ENCODE data around the gene S100A3. TPM values are rescaled to one million over a fixed set of nuclear protein-coding genes. Genes with fewer than 3 reads are reported as not detected.

S100A3 gene
- total and polyA plus RNA-seq, 2 of the 13 experiments (the other 11 are each of a cell fraction or from before 2014, with no cell fraction given): 2.5 to 4.5 TPM

GRCh38 chr1:153560241-153560640 lies 11.2 kb upstream of the S100A3 start:
- WGBS (ENCODE audit: low lambda C conversion rate): 42% methylated on average over 2 of the region's 2 CpGs
- no peak overlapping the region for H3K9ac ChIP-seq (ENCODE audit: insufficient read depth, low read depth, low read length)
- CTCF ChIA-PET (ENCODE audit: low intra/inter-chr PET ratio, low total read pairs): no interaction called here
- BruUV-seq (replicated peaks): no TSS peak
- no peaks in the 10 kb centered on the region for H3K27me3 ChIP-seq (ENCODE audit: control insufficient read depth in 1 of 2, insufficient read depth in 2 of 2, low read length in 2 of 2)
- H3K79me2 ChIP-seq (ENCODE audit: insufficient read depth, low read length): no peaks in the 10 kb centered on the region
- H4K20me1 ChIP-seq (ENCODE audit: insufficient read depth, low read length): no peaks in the 10 kb centered on the region
- in situ Hi-C loops (cut with HindIII; ENCODE audit: extremely low pct_ligation_motif_present, low pct_unique_long_range_greater_than_20kb) (no loop called here), intact Hi-C loops (cut with micrococcal nuclease; ENCODE audit: unreplicated experiment) (no loop called here)
- no peaks in the 10 kb centered on the region for H3K9me3 ChIP-seq (ENCODE audit: low read length)
- TF ChIP-seq ZNF337 (CRISPR knock-in tag; IDR thresholded peaks at IDR 0.05; ENCODE audit: borderline replicate concordance, low read depth) (no peak), ATF1 (CRISPR knock-in tag; IDR thresholded peaks at IDR 0.05) (no peak), CTCF (CRISPR knock-in tag; IDR thresholded peaks at IDR 0.05) (no peak), FOXK1 (CRISPR knock-in tag; IDR thresholded peaks at IDR 0.05; ENCODE audit: borderline replicate concordance, low read depth) (no peak), ZNF639 (CRISPR knock-in tag; conservative IDR thresholded peaks at IDR 0.05) (no peak), ZBTB46 (CRISPR knock-in tag; IDR thresholded peaks at IDR 0.05; ENCODE audit: borderline replicate concordance) (no peak), PLSCR1 (CRISPR knock-in tag; IDR thresholded peaks at IDR 0.05; ENCODE audit: borderline replicate concordance) (no peak), YEATS4 (CRISPR knock-in tag; IDR thresholded peaks at IDR 0.05; ENCODE audit: borderline replicate concordance) (no peak), PPARG (CRISPR knock-in tag; conservative IDR thresholded peaks at IDR 0.05) (no peak), POLR2G (IDR thresholded peaks at IDR 0.05; ENCODE audit: low read depth, low read length) (no peak), ZNF550 (CRISPR knock-in tag; IDR thresholded peaks at IDR 0.05; ENCODE audit: borderline replicate concordance) (no peak), NR2F2 (IDR thresholded peaks at IDR 0.05; ENCODE audit: borderline replicate concordance, low read depth) (no peak), ZNF350 (CRISPR knock-in tag; IDR thresholded peaks at IDR 0.05; ENCODE audit: borderline replicate concordance, low read depth) (no peak), ZNF563 (CRISPR knock-in tag; IDR thresholded peaks at IDR 0.05) (no peak), ZNF775 (CRISPR knock-in tag; IDR thresholded peaks at IDR 0.05; ENCODE audit: borderline replicate concordance) (no peak)
- no peak for DNase-seq (ENCODE audit: low spot score)
- POLR2A ChIA-PET: no interaction called here
- no peaks in the 10 kb centered on the region for H3K36me3 ChIP-seq (replicated peaks in 1 of 2; ENCODE audit: control insufficient read depth in 1 of 2, insufficient read depth in 2 of 2, low read length in 2 of 2)
- peaks cover 1% of the 10 kb centered on the region for H3K4me1 ChIP-seq (ENCODE audit: insufficient read depth, low read length)
- H3K4me3 ChIP-seq (replicated peaks in 1 of 3; ENCODE audit: insufficient read depth in 1 of 3, low read depth in 2 of 3, low read length in 3 of 3): no peak overlapping the region
- H2AFZ ChIP-seq (ENCODE audit: low read length): no peak overlapping the region
- FAIRE-seq: no peak
- H3K4me2 ChIP-seq (ENCODE audit: low read depth, low read length): no peak overlapping the region
- no peak overlapping the region for H3K27ac ChIP-seq (ENCODE audit: extremely low read length, insufficient read depth, low read length)
- no peak for ATAC-seq

All from HepG2 (cell line).